Activated T-cell treated with anti-CD3 and anti-CD28 coated beads for 1 hour (primary cell): ENCODE measurements around the gene DNLZ.

Experiments
- DNase-seq: peaks from one replicate; pipeline ENCODE4 v3.0.0-alpha.2; 2020; ENCODE audit warnings: low read depth

DNLZ gene

DNA sequence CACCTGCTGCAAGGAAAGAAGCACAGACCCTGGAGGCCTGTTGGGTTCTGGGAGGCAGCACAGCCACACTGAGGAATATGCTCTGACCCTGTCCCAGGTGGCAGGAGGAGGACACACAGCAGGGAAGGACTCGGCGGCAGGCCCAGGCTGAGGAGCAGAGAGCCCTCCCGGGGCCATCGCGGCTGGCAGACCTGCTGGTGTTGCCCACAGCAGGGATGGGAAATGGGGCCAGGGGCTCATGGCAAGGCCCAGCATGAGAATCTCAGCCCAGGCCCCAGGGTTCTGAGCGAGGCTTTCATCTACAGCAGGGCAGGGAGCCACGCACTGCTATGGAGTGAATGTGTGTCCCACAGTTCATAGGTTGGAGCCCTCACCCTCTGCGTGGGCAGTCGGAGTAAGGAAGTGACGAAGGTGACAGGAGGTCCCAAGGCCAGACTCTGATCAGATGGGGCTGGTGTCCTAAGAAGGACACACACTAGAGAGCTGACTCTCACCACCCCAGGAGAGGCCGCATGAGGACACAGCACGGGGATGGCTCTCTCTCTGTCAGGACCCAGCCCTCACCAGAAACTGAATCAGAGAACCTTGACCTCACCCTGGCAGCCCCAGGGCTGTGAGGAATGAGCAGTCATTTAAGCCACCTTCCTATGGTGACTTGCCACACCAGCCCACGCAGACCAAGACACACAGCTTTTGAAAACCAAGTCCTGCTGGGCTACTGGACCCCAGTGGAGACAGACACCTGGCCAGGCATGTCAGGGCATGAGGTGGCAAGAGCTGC lies 46.5 kb downstream of the DNLZ start:
- no peak for DNase-seq

DNA sequence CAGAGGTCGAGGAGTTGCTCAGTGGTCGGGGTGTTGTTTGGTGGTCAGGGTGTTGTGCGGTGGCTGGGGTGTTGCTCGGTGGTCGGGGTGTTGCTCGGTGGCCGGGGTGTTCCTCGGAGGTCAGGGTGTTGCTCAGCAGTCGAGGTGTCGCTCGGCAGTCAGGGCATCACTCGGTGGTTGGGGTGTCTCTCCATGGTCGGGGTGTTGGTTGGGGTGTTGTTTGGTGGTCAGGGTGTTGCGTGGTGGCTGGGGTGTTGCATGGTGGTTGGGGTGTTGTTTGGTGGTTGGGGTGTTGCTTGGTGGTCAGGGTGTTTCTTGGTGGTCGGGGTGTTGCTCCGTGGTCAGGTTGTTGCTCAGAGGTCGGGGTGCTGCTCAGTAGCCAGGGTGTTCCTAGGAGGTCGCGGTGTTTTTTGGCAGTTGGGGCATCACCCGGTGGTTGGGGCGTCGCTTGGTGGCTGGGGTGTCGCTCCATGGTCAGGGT lies 47.2 kb downstream of the DNLZ start:
- no peak for DNase-seq

DNA sequence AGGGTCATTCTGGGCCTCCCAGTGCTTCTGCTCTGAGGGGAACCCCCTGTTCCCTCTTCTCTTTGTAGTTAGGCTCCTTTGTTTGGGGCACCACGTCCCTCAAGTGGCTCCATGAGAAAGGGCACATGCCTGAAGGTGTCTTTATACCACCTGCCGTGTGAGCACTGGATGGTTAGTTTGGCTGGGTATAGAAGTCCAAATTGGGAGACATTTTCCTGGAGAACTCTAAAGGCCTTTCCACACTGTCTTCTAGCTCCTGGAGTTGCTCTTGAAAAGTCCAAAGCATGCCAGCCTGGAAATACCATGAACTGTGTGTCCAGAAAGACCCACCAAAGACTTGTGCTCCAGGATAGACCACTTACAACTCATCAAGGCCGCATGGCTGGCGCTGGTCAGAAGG lies 48.6 kb downstream of the DNLZ start:
- DNase-seq, result no peak

DNA sequence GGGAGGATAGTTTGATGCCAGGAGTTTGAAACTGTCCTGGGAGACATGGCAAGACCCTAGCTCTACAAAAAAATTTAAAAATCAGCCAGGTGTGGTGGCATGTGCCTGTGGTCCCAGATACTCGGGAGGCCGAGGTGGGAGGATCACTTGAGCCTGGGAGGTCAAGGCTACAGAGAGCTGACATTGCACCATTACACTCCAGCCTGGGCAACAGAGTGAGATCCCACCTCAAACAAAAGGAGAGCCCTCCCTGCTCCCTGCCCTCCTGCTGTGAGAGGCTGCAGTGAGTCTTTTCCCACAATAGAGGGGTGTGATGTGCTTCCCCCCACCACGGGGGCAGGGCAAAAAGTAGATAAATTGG lies 49.5 kb downstream of the DNLZ start:
- no peak for DNase-seq

DNA sequence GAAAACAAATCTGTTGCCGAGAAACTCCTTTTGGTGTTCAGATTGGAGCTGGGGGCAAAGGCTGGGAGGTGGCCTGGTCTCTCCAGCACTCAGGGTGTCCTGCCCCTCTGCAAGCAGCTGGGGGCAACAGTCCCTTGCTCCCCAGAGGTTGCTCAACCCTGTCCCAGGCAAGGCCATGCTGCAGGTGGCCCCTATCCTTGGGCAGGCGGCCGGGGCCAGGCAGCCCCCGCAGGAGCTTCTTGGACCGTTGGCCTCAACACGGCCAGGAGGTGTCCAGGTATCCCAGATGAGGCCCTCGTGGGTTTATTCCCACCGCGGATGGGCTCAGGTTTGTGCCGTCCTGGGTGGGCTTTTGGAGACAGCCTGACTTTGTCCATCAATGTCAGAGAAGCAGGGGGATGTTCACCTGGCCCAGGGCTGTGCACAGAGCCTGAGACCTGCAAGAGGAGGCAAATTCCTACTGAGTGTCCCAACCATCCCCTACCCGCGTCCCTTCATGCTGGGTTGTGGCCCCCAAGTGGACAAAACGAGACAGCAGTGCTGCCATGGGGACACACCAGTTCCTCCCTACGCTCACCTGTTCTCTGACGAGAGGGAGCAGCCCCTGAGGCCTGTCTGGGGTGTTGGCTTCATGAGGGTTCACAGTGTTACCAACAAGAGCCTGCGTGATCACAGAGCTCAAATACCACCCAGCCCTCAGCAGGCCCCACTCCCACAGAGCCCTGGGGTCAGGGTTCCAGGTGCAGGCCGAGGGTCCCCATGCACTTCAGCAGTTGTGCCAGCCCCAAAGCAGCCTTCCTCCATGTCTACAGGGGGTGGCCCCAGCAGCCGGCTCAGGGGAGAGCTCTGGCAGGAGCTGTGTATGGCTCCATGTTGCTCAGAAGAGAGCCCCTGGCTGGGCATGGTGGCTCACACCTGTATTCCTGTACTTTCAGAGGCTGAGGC lies 50.2 kb downstream of the DNLZ start:
- no peak for DNase-seq

DNA sequence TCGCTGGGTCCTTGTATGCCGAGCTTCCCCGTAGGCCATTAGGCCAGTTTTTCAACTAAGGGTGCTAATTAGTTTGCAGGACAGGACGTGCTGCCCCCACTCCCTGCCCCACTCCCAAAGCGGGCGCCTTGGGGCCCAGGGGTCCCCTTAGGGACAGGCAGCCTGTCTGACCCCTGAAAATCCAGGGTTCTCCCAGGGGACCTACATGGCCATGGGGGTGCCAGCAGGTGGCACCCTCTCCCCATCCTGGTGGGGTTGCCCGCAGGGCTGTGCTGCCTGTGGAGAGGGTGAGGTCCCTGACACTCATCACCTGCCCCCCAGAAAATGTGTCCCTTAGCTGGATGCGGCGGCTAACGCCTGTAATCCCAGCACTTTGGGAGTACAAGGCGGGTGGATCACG lies 51.1 kb downstream of the DNLZ start:
- DNase-seq, result peak; percentile 21

DNA sequence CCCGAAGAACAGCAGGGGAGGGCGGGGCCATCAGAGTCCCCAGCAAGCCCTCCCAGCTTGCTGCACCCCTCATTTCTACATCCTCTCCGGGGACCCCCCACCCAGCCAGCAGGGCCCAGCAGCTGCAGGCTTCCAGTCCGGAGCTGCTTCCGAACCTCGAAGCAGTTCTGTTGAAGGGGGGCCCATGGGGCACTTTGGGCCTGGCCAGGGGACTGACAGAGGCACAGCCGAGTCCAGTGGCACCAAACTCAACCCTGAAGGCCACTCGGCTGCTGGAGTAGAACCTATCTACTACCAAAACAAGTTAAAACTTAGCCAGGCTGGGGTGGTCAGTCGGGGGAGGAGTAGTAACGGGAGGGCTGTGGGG lies 51.6 kb downstream of the DNLZ start:
- DNase-seq, result no peak

DNA sequence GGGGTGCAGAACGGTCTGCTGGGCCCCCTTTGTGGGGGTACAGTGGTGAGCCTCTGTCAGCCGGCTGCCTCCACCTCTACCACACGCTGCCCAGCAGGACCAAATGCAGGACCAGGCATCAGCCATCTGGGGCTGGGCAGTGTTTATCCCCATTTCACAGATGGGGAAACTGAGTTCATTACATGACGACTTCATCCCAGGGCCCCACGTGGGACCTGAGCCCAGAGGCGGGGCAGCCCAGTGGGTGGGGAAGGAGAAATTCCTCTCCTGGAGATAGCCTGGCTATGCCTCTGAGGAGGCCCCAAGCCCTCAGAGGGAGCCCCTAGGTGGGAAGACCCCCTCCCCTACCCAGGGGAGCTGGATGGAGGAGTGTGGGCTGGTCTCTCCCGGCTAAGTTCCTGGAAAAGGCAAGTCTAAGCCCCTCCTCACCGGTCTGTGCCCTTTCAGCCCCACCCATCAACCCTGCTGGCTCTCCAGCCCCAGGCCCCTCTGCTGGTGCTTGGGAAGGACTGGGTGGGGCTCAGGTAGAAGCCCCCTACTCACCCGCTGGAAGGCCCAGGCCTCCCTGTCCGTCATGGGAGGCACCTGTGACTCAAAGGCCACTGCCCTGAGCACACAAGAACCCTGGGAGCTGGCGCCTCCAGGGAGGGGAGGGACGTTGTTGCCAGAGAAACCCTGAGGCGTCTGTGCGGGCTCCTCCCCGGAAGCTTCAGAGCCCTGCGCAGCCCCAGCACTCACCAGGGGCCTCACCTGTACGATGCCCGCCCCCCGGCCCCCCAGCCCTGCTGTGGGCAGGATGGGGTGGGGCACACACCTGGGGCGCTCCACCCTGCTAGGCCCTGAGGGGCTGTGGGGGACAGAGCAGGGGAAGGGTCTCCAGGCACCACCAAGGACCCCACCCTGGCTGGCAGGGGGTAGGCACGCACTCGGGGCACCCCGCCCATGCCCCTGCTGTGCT lies 52.2 kb downstream of the DNLZ start:
- DNase-seq, result no peak

DNA sequence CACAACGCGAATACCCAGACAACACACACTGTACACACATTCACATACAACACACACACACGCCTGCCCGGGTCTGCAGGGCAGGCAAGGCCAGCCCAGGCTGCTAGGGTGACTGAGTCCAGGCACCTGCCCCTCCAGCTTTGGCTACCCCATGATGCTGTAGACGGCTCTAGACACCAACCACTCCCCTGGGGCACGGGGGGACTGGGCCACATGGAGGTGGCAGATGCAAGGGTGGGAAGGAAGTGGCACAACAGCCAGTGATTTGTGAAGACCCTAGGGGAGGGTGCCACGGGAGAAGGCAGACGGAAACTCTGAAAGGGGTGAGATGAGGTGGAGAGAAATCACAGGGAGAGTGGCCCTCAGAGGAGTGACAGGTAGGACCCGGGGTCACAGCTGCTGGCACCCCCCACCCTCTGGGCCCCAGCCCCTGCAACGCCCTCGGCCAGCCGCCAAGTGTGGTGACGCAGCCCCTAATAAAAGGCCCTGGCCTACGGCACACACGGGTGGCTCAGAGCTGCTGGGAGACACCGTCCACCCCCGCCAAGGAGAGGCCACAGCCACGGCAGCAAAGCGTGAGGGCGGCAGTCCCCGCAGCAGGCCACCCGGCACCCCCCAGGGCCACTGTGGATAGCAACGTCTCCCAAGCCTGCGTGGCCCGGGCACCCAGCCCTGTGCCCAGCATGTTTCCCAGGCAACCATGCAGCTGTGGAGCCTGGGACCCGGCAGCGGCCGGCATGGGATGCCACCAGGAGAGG lies 53.1 kb downstream of the DNLZ start:
- DNase-seq, result no peak

DNA sequence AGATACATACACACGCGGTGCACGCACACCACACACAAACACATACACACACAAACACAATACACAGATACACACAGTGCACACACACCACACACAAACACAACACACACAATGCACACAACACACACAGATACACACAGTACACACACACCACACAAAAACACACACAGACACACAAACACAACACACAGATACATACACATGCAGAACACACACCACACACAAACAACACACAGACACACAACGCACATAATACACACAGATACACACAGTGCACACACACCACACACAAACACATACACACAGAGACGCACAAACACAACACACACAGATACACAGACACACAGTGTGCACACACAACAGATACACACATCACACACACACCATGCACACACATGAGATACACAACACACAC lies 53.7 kb downstream of the DNLZ start:
- no peak for DNase-seq
